Breast epithelium (tissue), 3 donors: ENCODE data around the gene CLEC17A.

Experiments
- CTCF ChIP-seq, 3 donors: fragments of 450-650 bp; IDR thresholded peaks; one replicate each; pipeline ENCODE4 v1.5.1; 2016 to 2017; ENCODE audit warnings: antibody characterized with exemption in 3 of 3, mild to moderate bottlenecking in 3 of 3, moderate library complexity in 3 of 3
- POLR2A ChIP-seq: fragments of 450-650 bp; IDR thresholded peaks from one replicate; pipeline ENCODE4 v1.6.1; 2016; ENCODE audit warnings: antibody characterized with exemption, mild to moderate bottlenecking, moderate library complexity

- TF ChIP-seq CTCF (IDR thresholded peaks at IDR 0.05) (no peak), POLR2A (no peak)
These were observed 11.9 kb upstream of the CLEC17A start for GRCh38 chr19:14570864-14571527.
